IMR-90 (cell line): Measurements from ENCODE around the gene NDUFV2. TPM values are rescaled to one million over a fixed set of nuclear protein-coding genes. Genes with fewer than 3 reads are reported as not detected.

ENCODE experiments used
- ATAC-seq: fragments of 200-7000 bp; cut with Tn5 transposase; 2 replicates; pipeline ENCODE4 v1.9.1; 2020; ENCODE audit warnings: low read depth, mild to moderate bottlenecking, moderate library complexity
- BruUV-seq: library from RNA; stranded (reverse); fragments of 400-500 nt; replicated peaks from 2 replicates; lab custom pipeline; 2021; lab: Mats Ljungman, UMichigan
- CTCF ChIA-PET: fragments of 300-600 bp; formaldehyde crosslinking; extraction: SDS; loops from one replicate; lab custom pipeline; 2021; ENCODE audit warnings: antibody characterized with exemption; lab: Yijun Ruan, JAX
- POLR2A ChIA-PET: fragments of 300-600 bp; sonication (Branson Sonifier 250); formaldehyde crosslinking; loops from one replicate; lab custom pipeline; 2022; ENCODE audit warnings: antibody characterized with exemption; ENCODE audit not compliant: unreplicated experiment; lab: Charles Lee
- DNase-seq: peaks from one replicate; pipeline ENCODE4 v3.0.0; 2013
- H2AFZ ChIP-seq: replicated peaks from 2 replicates; pipeline ENCODE3; 2013; ENCODE audit warnings: low read length, mild to moderate bottlenecking; ENCODE audit not compliant: poor library complexity
- H2AK5ac ChIP-seq: 2 replicates; pipeline ENCODE4 v1.6.1; 2013; ENCODE audit warnings: low read depth, low read length, inconsistent platforms
- H2AK9ac ChIP-seq: replicated peaks from 2 replicates; pipeline ENCODE3; 2013; ENCODE audit warnings: mild to moderate bottlenecking, low read depth, low read length, moderate library complexity; ENCODE audit not compliant: poor library complexity
- H2BK120ac ChIP-seq: 2 replicates; pipeline ENCODE4 v1.6.1; 2013; ENCODE audit warnings: low read depth, low read length, inconsistent platforms
- H2BK15ac ChIP-seq: 3 replicates; pipeline ENCODE4 v1.6.1; 2013; ENCODE audit warnings: low read depth, low read length, inconsistent platforms
- H2BK20ac ChIP-seq: 2 replicates; pipeline ENCODE4 v1.6.1; 2013; ENCODE audit warnings: low read depth, mild to moderate bottlenecking, inconsistent platforms, low read length, moderate library complexity
- H2BK5ac ChIP-seq: 2 replicates; pipeline ENCODE4 v1.6.1; 2013; ENCODE audit warnings: mild to moderate bottlenecking, low read depth, low read length, inconsistent platforms; ENCODE audit not compliant: poor library complexity, severe bottlenecking
- H3K14ac ChIP-seq: replicated peaks from 2 replicates; pipeline ENCODE4 v1.6.1; 2013; ENCODE audit warnings: low read depth, low read length, inconsistent platforms
- H3K18ac ChIP-seq: 2 replicates; pipeline ENCODE4 v1.6.1; 2013; ENCODE audit warnings: low read depth, low read length, control low read depth
- H3K23ac ChIP-seq: 2 replicates; pipeline ENCODE4 v1.6.1; 2013; ENCODE audit warnings: low read depth, low read length, inconsistent platforms
- H3K27ac ChIP-seq: 2 replicates; pipeline ENCODE4 v1.5.1; 2013; ENCODE audit warnings: mild to moderate bottlenecking, control low read depth, low read length; ENCODE audit not compliant: insufficient read depth
- H3K27me3 ChIP-seq: 2 replicates; pipeline ENCODE4 v1.6.1; 2013; ENCODE audit warnings: low read length; ENCODE audit not compliant: control insufficient read depth, insufficient read depth
- H3K36me3 ChIP-seq: 2 replicates; pipeline ENCODE4 v1.6.1; 2013; ENCODE audit warnings: low read length, mixed read lengths; ENCODE audit not compliant: control insufficient read depth, insufficient read depth
- H3K4ac ChIP-seq: 2 replicates; pipeline ENCODE4 v1.6.1; 2013; ENCODE audit warnings: low read depth, low read length, inconsistent platforms
- H3K4me1 ChIP-seq: 2 replicates; pipeline ENCODE4 v1.6.1; 2013; ENCODE audit warnings: low read length, mixed read lengths; ENCODE audit not compliant: control insufficient read depth, insufficient read depth
- H3K4me2 ChIP-seq: 2 replicates; pipeline ENCODE4 v1.6.1; 2013; ENCODE audit warnings: low read depth, mild to moderate bottlenecking, control low read depth, low read length, moderate library complexity
- H3K4me3 ChIP-seq: 2 replicates; pipeline ENCODE4 v1.5.1; 2013; ENCODE audit warnings: low read depth, mild to moderate bottlenecking, control low read depth, low read length, moderate library complexity; ENCODE audit not compliant: insufficient read depth
- H3K56ac ChIP-seq: 2 replicates; pipeline ENCODE4 v1.6.1; 2013; ENCODE audit warnings: low read length, inconsistent platforms; ENCODE audit not compliant: insufficient read depth; ENCODE audit errors: extremely low read depth
- H3K79me1 ChIP-seq, 2 experiments: 2 replicates each; pipeline ENCODE4 v1.6.1; 2013; ENCODE audit warnings: low read length in 2 of 2, inconsistent platforms in 1 of 2, low read depth in 1 of 2
- H3K9ac ChIP-seq: 2 replicates; pipeline ENCODE4 v1.6.1; 2013; ENCODE audit warnings: low read depth, low read length, control low read depth
- H3K9me1 ChIP-seq: 2 replicates; pipeline ENCODE4 v1.6.1; 2013; ENCODE audit warnings: low read length, inconsistent platforms; ENCODE audit not compliant: insufficient read depth
- H3K9me3 ChIP-seq: 2 replicates; pipeline ENCODE4 v1.6.1; 2013; ENCODE audit warnings: low read length; ENCODE audit not compliant: control insufficient read depth, insufficient read depth
- H4K20me1 ChIP-seq: 2 replicates; pipeline ENCODE4 v1.6.1; 2013; ENCODE audit warnings: low read length, inconsistent platforms; ENCODE audit not compliant: insufficient read depth
- H4K5ac ChIP-seq: 2 replicates; pipeline ENCODE4 v1.6.1; 2013; ENCODE audit warnings: mild to moderate bottlenecking, low read depth, low read length, control low read depth
- H4K8ac ChIP-seq, 2 experiments: 2 replicates each; pipeline ENCODE4 v1.6.1; 2013; ENCODE audit warnings: low read depth in 2 of 2, low read length in 2 of 2, control low read depth in 1 of 2, inconsistent platforms in 1 of 2
- H4K91ac ChIP-seq: 2 replicates; pipeline ENCODE4 v1.6.1; 2013; ENCODE audit warnings: low read depth, low read length, inconsistent platforms; ENCODE audit not compliant: insufficient read depth
- CEBPB ChIP-seq: IDR thresholded peaks from 2 replicates; pipeline ENCODE4 v1.6.1; 2012; ENCODE audit warnings: low read depth, low read length, improper control_type of control experiment
- FOS ChIP-seq: fragments of 150-350 bp; IDR thresholded peaks from 2 replicates; pipeline ENCODE4 v1.6.1; 2016; ENCODE audit warnings: low read depth, low read length
- SMC3 ChIP-seq: fragments of 150-350 bp; IDR thresholded peaks from 2 replicates; pipeline ENCODE4 v1.6.1; 2016; ENCODE audit warnings: low read depth, mild to moderate bottlenecking, antibody characterized with exemption, low read length, moderate library complexity
- WGBS, 2 experiments: methylation state at CpG; one replicate each; pipeline versions ENCODE4 v1.1.5 to v1.1.7; 2013; ENCODE audit warnings: missing lambda C conversion rate in 2 of 2; ENCODE audit not compliant: insufficient read length in 1 of 2; ENCODE audit errors: extremely low coverage in 2 of 2; 5-methylcytosine and 5-hydroxymethylcytosine counted together
- dilution Hi-C: fragments of 300-500 bp; cut with HindIII; formaldehyde crosslinking; loops from one replicate; pipeline ENCODE4 v1.14.3; 2018; ENCODE audit warnings: low sequenced_read_pairs; ENCODE audit not compliant: unreplicated experiment
- in situ Hi-C: fragments of 300-500 bp; cut with MboI; formaldehyde crosslinking; loops from 3 replicates; pipeline ENCODE4 v1.14.3; 2019; ENCODE audit warnings: low sequenced_read_pairs, inconsistent platforms, mixed read lengths
- intact Hi-C: fragments of 100-400 bp; cut with micrococcal nuclease; formaldehyde crosslinking; loops from 2 replicates; pipeline ENCODE4 v1.10.0; 2022
- polyA plus RNA-seq, 3 experiments: library from polyadenylated mRNA; depleted of rRNA; stranded (reverse); fragments of >200 nt; gene quantifications; 2 replicates each; pipeline ENCODE4 v1.2.3, GENCODE V29; 2012; ENCODE audit warnings: low replicate concordance in 1 of 3
- total RNA-seq: library from RNA; depleted of rRNA; stranded (reverse); fragments of >200 nt; gene quantifications from 2 replicates; pipeline ENCODE4 v1.2.3, GENCODE V29; 2012
- TF ChIP-seq, protein P1 (sequence below): fragments of 150-350 bp; IDR thresholded peaks from 2 replicates; pipeline ENCODE4 v1.6.1; 2016; ENCODE audit warnings: low read depth, mild to moderate bottlenecking, low read length, moderate library complexity, borderline replicate concordance

Gene NDUFV2
- total and polyA plus RNA-seq, 2 of the 4 experiments (the other 2 are of a cell fraction): 106 to 126 TPM

DNA sequence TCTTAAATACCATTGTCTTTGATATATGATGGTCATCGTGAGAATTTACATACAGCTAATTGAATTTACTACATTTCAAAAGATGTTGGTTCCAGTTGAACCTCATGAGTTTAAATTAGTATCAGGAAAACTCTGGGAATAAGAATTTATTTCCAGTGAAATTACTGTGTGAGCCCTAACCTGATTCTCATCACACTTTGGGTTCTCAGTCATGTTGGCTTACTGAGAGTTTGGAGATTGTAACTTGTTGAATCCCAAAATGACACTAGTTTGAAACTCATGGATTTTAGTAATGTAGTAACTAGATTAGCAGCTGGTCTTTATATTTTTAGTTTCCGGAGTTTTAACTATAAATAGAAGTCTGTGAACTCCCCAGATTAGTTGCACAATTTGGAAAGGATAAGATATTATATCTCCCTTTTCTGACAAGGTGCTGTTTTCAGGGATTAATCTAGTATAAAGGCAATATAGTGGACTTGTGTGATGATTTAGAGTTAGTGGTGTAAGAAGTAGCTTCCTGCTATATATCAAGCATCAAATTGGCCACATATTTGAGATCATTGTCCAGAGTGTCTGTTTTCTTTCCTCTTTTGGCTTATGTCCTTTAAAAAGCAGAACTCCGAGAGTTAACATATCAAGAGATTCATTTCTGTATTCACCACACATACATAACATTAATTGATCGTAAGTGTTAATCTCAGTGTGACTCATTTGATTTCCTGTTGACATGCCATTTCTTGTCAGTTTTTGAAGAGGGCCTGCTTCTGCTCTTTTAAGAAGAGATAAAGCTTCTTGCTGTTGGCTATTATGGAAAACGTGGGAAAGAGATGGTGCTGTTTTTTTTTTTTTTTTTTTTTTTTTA is 15.7 kb downstream of the NDUFV2 start:
- peaks cover 16% of the 10 kb centered on the region for H3K4me1 ChIP-seq
- H3K18ac ChIP-seq: peak overlapping the region; percentile 79; the same call in 1 of the 2 replicates
- dilution Hi-C loops (no loop called here), intact Hi-C loops (loop anchor here (1.0 kb wide), 1 partner anchor 45 kb away; no protein-coding TSS in a partner anchor), in situ Hi-C loops (no loop called here)
- H3K79me1 ChIP-seq: peaks cover 7 to 55% of the 10 kb centered on the region in 2 experiments; a peak in 3 of 4 replicates
- peaks cover 8% of the 10 kb centered on the region for H3K36me3 ChIP-seq
- no peaks in the 10 kb centered on the region for H3K27me3 ChIP-seq
- no peak overlapping the region for H2BK120ac ChIP-seq
- H4K5ac ChIP-seq: no peak overlapping the region
- no peaks in the 10 kb centered on the region for H3K9me3 ChIP-seq
- no peak overlapping the region for H3K56ac ChIP-seq
- peak overlapping the region; percentile 25; the same call in 1 of the 2 replicates for H3K27ac ChIP-seq
- H3K23ac ChIP-seq: peak overlapping the region; percentile 72; the same call in 1 of the 2 replicates
- no TSS peak for BruUV-seq
- no peak for DNase-seq
- H2BK20ac ChIP-seq: no peak overlapping the region
- no peak overlapping the region for H2BK15ac ChIP-seq
- WGBS, 2 experiments: no CpG with 5 or more reads among the region's 5 CpGs
- no peak for ATAC-seq
- H3K4ac ChIP-seq: no peak overlapping the region
- CTCF ChIA-PET: no interaction called here
- peaks cover 7% of the 10 kb centered on the region; the same call in 1 of the 2 replicates for H3K9me1 ChIP-seq
- peak overlapping the region; percentile 73 for H3K4me2 ChIP-seq
- peak; percentile 70 for TF ChIP-seq CEBPB
- TF ChIP-seq, protein P1, sequence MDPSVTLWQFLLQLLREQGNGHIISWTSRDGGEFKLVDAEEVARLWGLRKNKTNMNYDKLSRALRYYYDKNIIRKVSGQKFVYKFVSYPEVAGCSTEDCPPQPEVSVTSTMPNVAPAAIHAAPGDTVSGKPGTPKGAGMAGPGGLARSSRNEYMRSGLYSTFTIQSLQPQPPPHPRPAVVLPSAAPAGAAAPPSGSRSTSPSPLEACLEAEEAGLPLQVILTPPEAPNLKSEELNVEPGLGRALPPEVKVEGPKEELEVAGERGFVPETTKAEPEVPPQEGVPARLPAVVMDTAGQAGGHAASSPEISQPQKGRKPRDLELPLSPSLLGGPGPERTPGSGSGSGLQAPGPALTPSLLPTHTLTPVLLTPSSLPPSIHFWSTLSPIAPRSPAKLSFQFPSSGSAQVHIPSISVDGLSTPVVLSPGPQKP: no peak
- no peak for TF ChIP-seq SMC3
- no peak for TF ChIP-seq FOS
- 0 out of 2 replicates have a peak overlapping the region, but pooled peaks have one; percentile 5 for H3K14ac ChIP-seq
- peak overlapping the region; percentile 60 for H2BK5ac ChIP-seq
- no peak overlapping the region; the same call in 1 of the 2 replicates for H3K9ac ChIP-seq
- POLR2A ChIA-PET: interaction anchor here (0.6 kb wide), 1 partner anchor 1648 kb away, joined by 3 read pairs; no protein-coding TSS in a partner anchor
- peaks cover 43% of the 10 kb centered on the region for H4K20me1 ChIP-seq
- no peak overlapping the region for H2AK9ac ChIP-seq
- no peak overlapping the region for H4K91ac ChIP-seq
- no peak overlapping the region; a peak in 1 of 4 replicates for H4K8ac ChIP-seq
- H3K4me3 ChIP-seq: no peak overlapping the region
- no peak overlapping the region for H2AFZ ChIP-seq
- H2AK5ac ChIP-seq: no peak overlapping the region
